Body of pancreas (tissue), 4 donors: ENCODE data around the gene CEP112.

Source experiments
- CTCF ChIP-seq, 7 experiments: fragments of 450-650 bp in 4 of 7; fragments of 200-600 bp in 3 of 7; sonication (generic) in 3 of 7; IDR thresholded peaks; one replicate each; pipeline ENCODE4 v1.5.1; 2016 to 2019; ENCODE audit warnings: antibody characterized with exemption in 7 of 7
- POLR2A ChIP-seq, 3 donors: fragments of 450-650 bp; IDR thresholded peaks; one replicate each; pipeline ENCODE4 v1.6.1; 2016; ENCODE audit warnings: antibody characterized with exemption in 3 of 3, mild to moderate bottlenecking in 2 of 3

GRCh38 chr17:65994114-65994513, 197.8 kb downstream of the CEP112 start:
- no peak for TF ChIP-seq CTCF (IDR thresholded peaks at IDR 0.05)
- TF ChIP-seq POLR2A (IDR thresholded peaks at IDR 0.05), result no peak
